ENCODE measurements around the gene LRCH1.

DNA sequence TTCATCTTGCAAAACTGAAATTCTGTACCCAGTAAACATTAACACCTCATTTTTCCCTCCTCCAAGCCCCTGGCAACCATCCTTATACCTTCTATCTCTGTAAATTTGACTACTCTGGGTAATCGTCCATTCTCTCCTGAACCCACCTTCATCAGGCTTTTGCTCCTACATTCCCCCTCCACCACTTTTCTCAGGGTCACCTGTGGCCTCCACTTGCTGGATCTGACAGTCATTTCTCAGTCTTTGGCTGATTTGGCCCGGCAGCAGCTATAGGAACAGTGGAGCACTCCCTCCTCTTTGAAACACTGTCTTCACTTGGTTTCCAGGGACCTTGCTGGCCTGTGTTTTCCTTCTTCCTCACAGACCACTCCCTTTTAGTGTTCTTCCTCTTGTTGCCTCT lies 83.5 kb downstream of the LRCH1 start:
- no peak for TF ChIP-seq EZH2 (IDR thresholded peaks at IDR 0.05; ENCODE audit: borderline replicate concordance, low read depth, low read length, severe bottlenecking)
- TF ChIP-seq, protein P1, sequence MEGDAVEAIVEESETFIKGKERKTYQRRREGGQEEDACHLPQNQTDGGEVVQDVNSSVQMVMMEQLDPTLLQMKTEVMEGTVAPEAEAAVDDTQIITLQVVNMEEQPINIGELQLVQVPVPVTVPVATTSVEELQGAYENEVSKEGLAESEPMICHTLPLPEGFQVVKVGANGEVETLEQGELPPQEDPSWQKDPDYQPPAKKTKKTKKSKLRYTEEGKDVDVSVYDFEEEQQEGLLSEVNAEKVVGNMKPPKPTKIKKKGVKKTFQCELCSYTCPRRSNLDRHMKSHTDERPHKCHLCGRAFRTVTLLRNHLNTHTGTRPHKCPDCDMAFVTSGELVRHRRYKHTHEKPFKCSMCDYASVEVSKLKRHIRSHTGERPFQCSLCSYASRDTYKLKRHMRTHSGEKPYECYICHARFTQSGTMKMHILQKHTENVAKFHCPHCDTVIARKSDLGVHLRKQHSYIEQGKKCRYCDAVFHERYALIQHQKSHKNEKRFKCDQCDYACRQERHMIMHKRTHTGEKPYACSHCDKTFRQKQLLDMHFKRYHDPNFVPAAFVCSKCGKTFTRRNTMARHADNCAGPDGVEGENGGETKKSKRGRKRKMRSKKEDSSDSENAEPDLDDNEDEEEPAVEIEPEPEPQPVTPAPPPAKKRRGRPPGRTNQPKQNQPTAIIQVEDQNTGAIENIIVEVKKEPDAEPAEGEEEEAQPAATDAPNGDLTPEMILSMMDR (IDR thresholded peaks at IDR 0.05; ENCODE audit: borderline replicate concordance, extremely low read depth, low read length, poor library complexity, severe bottlenecking) = no peak
